Measurements from ENCODE around the gene RRAGB. TPM values are rescaled to one million over a fixed set of nuclear protein-coding genes. Genes with fewer than 3 reads are reported as not detected.
"Not testable (repeated sequence)": the region's sequence is repeated elsewhere in the genome, so short reads cannot be mapped to it uniquely, and the experiment has no call there.

RRAGB gene
- polyA plus RNA-seq, 5 donors: 28.8 to 49.1 (median 45.9) TPM

- no peak for DNase-seq
Observed at GRCh38 chrX:55758033-55758432, 40.5 kb downstream of the RRAGB start.

- DNase-seq: no peak
Observed at GRCh38 chrX:55759478-55759877, 41.9 kb downstream of the RRAGB start.

GRCh38 chrX:55767100-55767499 lies 49.6 kb downstream of the RRAGB start:
- no peak for DNase-seq

GRCh38 chrX:55774419-55774818 lies 56.9 kb downstream of the RRAGB start:
- not testable (repeated sequence) for DNase-seq

GRCh38 chrX:55777596-55777995 lies 60.0 kb downstream of the RRAGB start:
- no peak for DNase-seq

- no peak for DNase-seq
Observed at GRCh38 chrX:55778322-55778721, 60.8 kb downstream of the RRAGB start.

GRCh38 chrX:55783723-55784122 lies 66.2 kb downstream of the RRAGB start:
- no peak for DNase-seq

GRCh38 chrX:55787063-55787462 lies 69.5 kb downstream of the RRAGB start:
- DNase-seq: no peak

GRCh38 chrX:55787727-55788126 lies 70.2 kb downstream of the RRAGB start:
- DNase-seq: no peak

GRCh38 chrX:55794405-55794804 lies 76.9 kb downstream of the RRAGB start:
- no peak for DNase-seq

- no peak for DNase-seq
Observed at GRCh38 chrX:55796496-55796895, 78.9 kb downstream of the RRAGB start.

GRCh38 chrX:55801811-55802210 lies 84.3 kb downstream of the RRAGB start:
- no peak for DNase-seq

Other genes with a start within 250 kb of the RRAGB start
- gene USP51, start 227.9 kb upstream of the RRAGB start, polyA plus RNA-seq (ENCODE audit: insufficient read depth in 1 of 5, insufficient read length in 5 of 5, low replicate concordance in 1 of 5): 10 to 100 TPM in 2 of 5 donors, 1 to 10 TPM in 3; 6.6 to 10.7 (median 9.8) TPM
- not detected for gene FOXR2, start 94.3 kb upstream of the RRAGB start, polyA plus RNA-seq (ENCODE audit: insufficient read depth in 1 of 5, insufficient read length in 5 of 5, low replicate concordance in 1 of 5)

All from right lung (tissue), 5 donors.